Smooth muscle cell (in vitro differentiated cells): ENCODE data around the gene RBM19. TPM values are rescaled to one million over a fixed set of nuclear protein-coding genes. Genes with fewer than 3 reads are reported as not detected.

Experiments
- DNase-seq: peaks from one replicate; lab custom pipeline; 2025; ENCODE audit not compliant: unreplicated experiment; lab: John Stamatoyannopoulos, UW
- H2AFZ ChIP-seq: fragments of 200-600 bp; sonication (generic); 2 replicates; pipeline ENCODE4 v1.6.0; 2016; ENCODE audit warnings: antibody characterized with exemption, low read depth, mild to moderate bottlenecking
- H3F3A ChIP-seq: fragments of 200-600 bp; sonication (generic); 2 replicates; pipeline ENCODE4 v1.6.0; 2017; ENCODE audit warnings: antibody characterized with exemption, low read depth
- H3K27ac ChIP-seq: fragments of 200-600 bp; sonication (generic); 2 replicates; pipeline ENCODE4 v1.5.1; 2016; ENCODE audit warnings: low read depth, mild to moderate bottlenecking
- H3K27me3 ChIP-seq: fragments of 200-600 bp; sonication (generic); 2 replicates; pipeline ENCODE4 v1.6.1; 2016; ENCODE audit warnings: low read depth, mild to moderate bottlenecking
- H3K36me3 ChIP-seq: fragments of 200-600 bp; sonication (generic); 2 replicates; pipeline ENCODE4 v1.5.1; 2016; ENCODE audit warnings: low read depth
- H3K4me1 ChIP-seq: fragments of 200-600 bp; sonication (generic); 2 replicates; pipeline ENCODE4 v1.5.1; 2016; ENCODE audit warnings: low read depth
- H3K4me2 ChIP-seq: fragments of 200-600 bp; sonication (generic); 2 replicates; pipeline ENCODE4 v1.6.0; 2016; ENCODE audit warnings: mild to moderate bottlenecking
- H3K4me3 ChIP-seq: fragments of 200-600 bp; sonication (generic); 2 replicates; pipeline ENCODE4 v1.5.1; 2016; ENCODE audit warnings: mild to moderate bottlenecking
- H3K79me2 ChIP-seq: fragments of 200-600 bp; sonication (generic); 2 replicates; pipeline ENCODE4 v1.6.0; 2016; ENCODE audit warnings: low read depth, mild to moderate bottlenecking
- H3K9ac ChIP-seq: fragments of 200-600 bp; sonication (generic); 2 replicates; pipeline ENCODE4 v1.6.0; 2016; ENCODE audit warnings: low read depth
- H3K9me3 ChIP-seq: fragments of 200-600 bp; sonication (generic); replicated peaks from 2 replicates; pipeline ENCODE4 v1.5.1; 2016; ENCODE audit warnings: low read depth
- H4K20me1 ChIP-seq: fragments of 200-600 bp; sonication (generic); 2 replicates; pipeline ENCODE4 v1.6.0; 2016; ENCODE audit warnings: low read depth
- WGBS: methylation state at CpG from one replicate; pipeline ENCODE4 v1.1.7; 2016; ENCODE audit warnings: low lambda C conversion rate; 5-methylcytosine and 5-hydroxymethylcytosine counted together
- polyA plus RNA-seq: library from polyadenylated mRNA; unstranded; fragments of >200 nt; fragmentation: Nextera tagmentation; extraction: Ambion mirVana; gene quantifications from 2 replicates; pipeline ENCODE4 v1.2.1, GENCODE V29; 2016
- total RNA-seq: library from RNA; depleted of rRNA; stranded (reverse); fragments of >200 nt; gene quantifications from 2 replicates; pipeline ENCODE4 v1.2.3, GENCODE V29; 2014
- TF ChIP-seq, protein P1 (sequence below): fragments of 200-600 bp; sonication (generic); IDR thresholded peaks from 2 replicates; pipeline ENCODE4 v1.5.1; 2017; ENCODE audit warnings: borderline replicate concordance, mild to moderate bottlenecking, antibody characterized with exemption; ENCODE audit not compliant: insufficient read depth, poor library complexity, severe bottlenecking

Gene RBM19
- total and polyA plus RNA-seq, 2 experiments from 2014 or later: 12.8 to 15.9 TPM

DNA sequence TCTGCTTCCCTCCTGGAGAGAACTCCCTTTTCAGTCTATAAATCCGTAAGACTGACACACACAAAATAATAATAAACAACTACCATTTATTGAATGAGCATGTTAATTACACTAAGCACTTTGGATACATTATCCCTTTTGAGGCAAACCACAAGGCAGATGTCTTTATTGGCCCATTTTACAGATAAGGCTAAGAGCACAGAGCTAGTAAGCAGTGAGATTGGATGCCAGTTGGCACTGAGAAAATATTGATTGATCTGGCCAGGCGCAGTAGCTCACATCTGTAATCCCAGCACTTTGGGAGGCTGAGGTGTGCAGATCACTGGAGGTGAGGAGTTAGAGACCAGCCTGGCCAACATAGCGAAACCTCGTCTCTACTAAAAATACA lies 21.9 kb upstream of the RBM19 start:
- WGBS: 94% methylated on average over 4 of the region's 4 CpGs
- TF ChIP-seq, protein P1, sequence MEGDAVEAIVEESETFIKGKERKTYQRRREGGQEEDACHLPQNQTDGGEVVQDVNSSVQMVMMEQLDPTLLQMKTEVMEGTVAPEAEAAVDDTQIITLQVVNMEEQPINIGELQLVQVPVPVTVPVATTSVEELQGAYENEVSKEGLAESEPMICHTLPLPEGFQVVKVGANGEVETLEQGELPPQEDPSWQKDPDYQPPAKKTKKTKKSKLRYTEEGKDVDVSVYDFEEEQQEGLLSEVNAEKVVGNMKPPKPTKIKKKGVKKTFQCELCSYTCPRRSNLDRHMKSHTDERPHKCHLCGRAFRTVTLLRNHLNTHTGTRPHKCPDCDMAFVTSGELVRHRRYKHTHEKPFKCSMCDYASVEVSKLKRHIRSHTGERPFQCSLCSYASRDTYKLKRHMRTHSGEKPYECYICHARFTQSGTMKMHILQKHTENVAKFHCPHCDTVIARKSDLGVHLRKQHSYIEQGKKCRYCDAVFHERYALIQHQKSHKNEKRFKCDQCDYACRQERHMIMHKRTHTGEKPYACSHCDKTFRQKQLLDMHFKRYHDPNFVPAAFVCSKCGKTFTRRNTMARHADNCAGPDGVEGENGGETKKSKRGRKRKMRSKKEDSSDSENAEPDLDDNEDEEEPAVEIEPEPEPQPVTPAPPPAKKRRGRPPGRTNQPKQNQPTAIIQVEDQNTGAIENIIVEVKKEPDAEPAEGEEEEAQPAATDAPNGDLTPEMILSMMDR: no peak
- Histone ChIP-seq H3K9me3 (no peaks in the 10 kb centered on the region), H3K4me2 (no peak overlapping the region), H3K27me3 (peaks cover 72% of the 10 kb centered on the region), H2AFZ (no peak overlapping the region), H4K20me1 (no peaks in the 10 kb centered on the region), H3K27ac (no peak overlapping the region), H3K4me1 (no peaks in the 10 kb centered on the region), H3K9ac (no peak overlapping the region), H3K79me2 (no peaks in the 10 kb centered on the region), H3K36me3 (no peaks in the 10 kb centered on the region), H3F3A (no peaks in the 10 kb centered on the region), H3K4me3 (no peak overlapping the region)
- no peak for DNase-seq

DNA sequence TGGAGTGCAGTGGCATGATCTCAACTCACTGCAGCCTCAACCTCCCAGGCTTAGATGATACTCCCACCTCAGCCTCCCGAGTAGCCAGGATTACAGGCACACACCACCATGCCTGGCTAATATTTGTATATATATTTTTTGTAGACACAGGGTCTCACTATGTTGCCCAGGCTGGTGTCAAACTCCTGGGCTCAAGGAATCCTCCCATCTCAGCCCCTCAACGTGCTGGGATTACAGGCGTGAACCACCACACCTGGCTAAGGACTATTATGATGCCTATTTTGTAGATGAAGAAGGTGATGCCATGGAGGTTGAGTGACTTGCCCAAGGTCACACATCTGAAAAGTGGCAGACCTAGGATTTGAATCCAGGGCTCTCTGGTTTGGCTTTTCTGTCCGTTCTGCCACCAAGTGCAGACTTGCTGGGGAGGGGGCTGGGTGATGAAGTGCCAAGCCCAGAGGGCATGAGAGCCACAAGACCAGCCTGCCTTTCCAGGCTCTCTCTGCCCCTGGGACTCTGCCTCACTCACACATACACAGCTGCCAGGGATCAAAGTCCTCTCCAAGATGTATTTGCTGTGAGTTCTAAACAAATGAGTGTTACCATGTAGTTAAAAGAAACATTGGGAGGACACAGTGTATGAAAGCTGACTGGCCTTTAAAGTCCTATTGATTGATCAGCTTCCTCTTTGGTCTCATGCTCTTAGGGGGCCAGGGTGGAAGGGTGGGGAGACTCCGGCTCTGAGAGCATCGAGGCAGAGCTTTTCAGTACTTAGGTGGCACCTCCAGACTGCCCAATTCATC lies 21.3 kb upstream of the RBM19 start:
- Histone ChIP-seq H3K4me1 (no peaks in the 10 kb centered on the region), H3K9me3 (no peaks in the 10 kb centered on the region), H3K4me2 (no peak overlapping the region), H3K27ac (no peak overlapping the region), H4K20me1 (no peaks in the 10 kb centered on the region), H3K4me3 (no peak overlapping the region), H2AFZ (no peak overlapping the region), H3K27me3 (peaks cover 66% of the 10 kb centered on the region), H3K9ac (no peak overlapping the region), H3K79me2 (no peaks in the 10 kb centered on the region), H3F3A (no peaks in the 10 kb centered on the region), H3K36me3 (no peaks in the 10 kb centered on the region)
- 80% methylated on average over 6 of the region's 6 CpGs for WGBS
- TF ChIP-seq, protein P1: no peak
- DNase-seq: no peak

DNA sequence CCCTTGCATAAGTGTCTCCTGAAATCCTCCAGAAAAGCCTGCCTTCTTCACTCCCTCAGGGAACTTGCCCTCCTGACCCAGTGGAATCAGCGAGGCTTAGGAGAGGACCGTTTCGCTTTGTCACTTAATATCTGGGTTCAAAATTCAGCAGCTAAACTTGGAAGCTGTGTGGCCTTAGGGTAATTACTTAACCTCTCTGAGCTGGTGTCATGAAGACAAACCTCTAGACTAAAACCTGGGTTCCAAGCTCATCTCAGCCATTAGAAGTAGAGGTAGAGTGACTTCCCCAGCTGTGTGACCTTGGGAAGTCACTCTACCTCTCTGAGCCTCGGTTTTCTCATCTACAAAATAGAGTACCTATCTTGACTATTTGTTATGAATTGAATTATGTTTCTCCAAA lies 18.3 kb upstream of the RBM19 start:
- H3F3A ChIP-seq: no peaks in the 10 kb centered on the region
- no peak overlapping the region for H3K4me2 ChIP-seq
- TF ChIP-seq, protein P1: no peak
- H3K9me3 ChIP-seq: no peaks in the 10 kb centered on the region
- no peak overlapping the region for H2AFZ ChIP-seq
- H4K20me1 ChIP-seq: no peaks in the 10 kb centered on the region
- no peaks in the 10 kb centered on the region for H3K36me3 ChIP-seq
- no peaks in the 10 kb centered on the region for H3K4me1 ChIP-seq
- no peak for DNase-seq
- peaks cover 49% of the 10 kb centered on the region for H3K27me3 ChIP-seq
- no peaks in the 10 kb centered on the region for H3K79me2 ChIP-seq
- no peak overlapping the region for H3K27ac ChIP-seq
- whole genome bisulfite sequencing: 90% methylated on average over 4 of the region's 4 CpGs
- no peak overlapping the region for H3K9ac ChIP-seq
- no peak overlapping the region for H3K4me3 ChIP-seq

DNA sequence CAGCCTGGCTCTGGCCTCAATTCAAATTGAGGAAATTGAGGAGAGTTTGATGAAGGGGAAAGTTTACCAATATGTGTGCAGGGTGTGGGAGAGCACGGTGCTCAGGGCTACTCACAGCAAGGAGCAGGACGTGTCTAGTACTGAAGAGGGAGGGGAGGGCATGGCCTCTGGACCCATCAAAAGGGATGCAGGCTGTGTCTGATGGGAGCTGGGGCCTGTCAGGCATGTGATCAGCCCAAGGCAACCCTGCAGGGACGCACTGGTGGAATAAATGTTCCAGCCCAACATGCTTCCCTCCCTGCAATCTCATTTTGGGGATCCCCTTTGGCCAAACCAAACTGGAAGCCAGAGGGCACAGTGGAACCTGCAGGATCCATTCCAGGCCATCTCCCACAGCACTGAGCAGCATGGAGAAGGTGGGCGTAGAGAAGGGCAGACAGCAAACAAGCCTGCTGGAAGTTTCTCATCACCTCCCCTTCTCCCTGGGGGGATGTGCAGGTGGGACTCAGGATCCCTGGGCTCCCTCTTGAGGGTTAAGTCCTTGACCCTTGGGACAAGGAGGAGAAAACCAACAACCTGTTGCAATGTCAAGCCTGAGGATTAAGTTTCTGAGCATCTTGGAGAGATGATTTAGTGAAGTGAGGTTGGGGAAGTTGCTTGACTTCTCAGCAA lies 17.8 kb upstream of the RBM19 start:
- H3K27ac ChIP-seq: no peak overlapping the region
- no peak overlapping the region for H3K9ac ChIP-seq
- no peaks in the 10 kb centered on the region for H3K4me1 ChIP-seq
- H3K36me3 ChIP-seq: no peaks in the 10 kb centered on the region
- no peak overlapping the region for H3K4me3 ChIP-seq
- 76% methylated on average over 4 of the region's 4 CpGs for WGBS
- H3K4me2 ChIP-seq: no peak overlapping the region
- no peaks in the 10 kb centered on the region for H3K79me2 ChIP-seq
- H3K27me3 ChIP-seq: peaks cover 50% of the 10 kb centered on the region
- H4K20me1 ChIP-seq: no peaks in the 10 kb centered on the region
- no peaks in the 10 kb centered on the region for H3K9me3 ChIP-seq
- TF ChIP-seq, protein P1: no peak
- DNase-seq: no peak
- H3F3A ChIP-seq: no peaks in the 10 kb centered on the region
- H2AFZ ChIP-seq: no peak overlapping the region
